Measurements from ENCODE around the gene TMEM120A. TPM values are rescaled to one million over a fixed set of nuclear protein-coding genes. Genes with fewer than 3 reads are reported as not detected.

TMEM120A gene
- total RNA-seq, 2 donors from 2014 or later, result 22.1 to 35.0 TPM

- H3K27ac ChIP-seq, result peak overlapping the region in 2 of 4 donors; percentile 28 to 48
- no peak for ATAC-seq
- no peaks in the 10 kb centered on the region for H3K27me3 ChIP-seq
- DNase-seq, result no peak
- no peaks in the 10 kb centered on the region for H3K36me3 ChIP-seq (replicated peaks in 1 of 2; ENCODE audit: insufficient read depth in 1 of 2, low read depth in 2 of 2)
- no peaks in the 10 kb centered on the region for H3K4me1 ChIP-seq
- intact Hi-C loops (cut with DNase I), result no loop called here
- WGBS, 2 donors, result 80 to 84% methylated on average over 14 of the region's 14 CpGs
- no peaks in the 10 kb centered on the region for H3K9me3 ChIP-seq
- H3K4me3 ChIP-seq, result no peak overlapping the region
- TF ChIP-seq POLR2A (IDR thresholded peaks at IDR 0.05), result no peak
- TF ChIP-seq, protein P1, sequence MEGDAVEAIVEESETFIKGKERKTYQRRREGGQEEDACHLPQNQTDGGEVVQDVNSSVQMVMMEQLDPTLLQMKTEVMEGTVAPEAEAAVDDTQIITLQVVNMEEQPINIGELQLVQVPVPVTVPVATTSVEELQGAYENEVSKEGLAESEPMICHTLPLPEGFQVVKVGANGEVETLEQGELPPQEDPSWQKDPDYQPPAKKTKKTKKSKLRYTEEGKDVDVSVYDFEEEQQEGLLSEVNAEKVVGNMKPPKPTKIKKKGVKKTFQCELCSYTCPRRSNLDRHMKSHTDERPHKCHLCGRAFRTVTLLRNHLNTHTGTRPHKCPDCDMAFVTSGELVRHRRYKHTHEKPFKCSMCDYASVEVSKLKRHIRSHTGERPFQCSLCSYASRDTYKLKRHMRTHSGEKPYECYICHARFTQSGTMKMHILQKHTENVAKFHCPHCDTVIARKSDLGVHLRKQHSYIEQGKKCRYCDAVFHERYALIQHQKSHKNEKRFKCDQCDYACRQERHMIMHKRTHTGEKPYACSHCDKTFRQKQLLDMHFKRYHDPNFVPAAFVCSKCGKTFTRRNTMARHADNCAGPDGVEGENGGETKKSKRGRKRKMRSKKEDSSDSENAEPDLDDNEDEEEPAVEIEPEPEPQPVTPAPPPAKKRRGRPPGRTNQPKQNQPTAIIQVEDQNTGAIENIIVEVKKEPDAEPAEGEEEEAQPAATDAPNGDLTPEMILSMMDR (IDR thresholded peaks at IDR 0.05), result no peak
Observed at GRCh38 chr7:75971309-75971960, 23.0 kb downstream of the TMEM120A start.

- H3K36me3 ChIP-seq (replicated peaks in 1 of 2; ENCODE audit: insufficient read depth in 1 of 2, low read depth in 2 of 2), result no peaks in the 10 kb centered on the region
- no peaks in the 10 kb centered on the region for H3K4me1 ChIP-seq
Observed at GRCh38 chr7:75969704-75970498, 24.5 kb downstream of the TMEM120A start.

GRCh38 chr7:75969182-75969581 is 25.2 kb downstream of the TMEM120A start:
- ATAC-seq, result no peak
- H3K4me1 ChIP-seq, result no peaks in the 10 kb centered on the region
- TF ChIP-seq POLR2A (IDR thresholded peaks at IDR 0.05), result no peak
- TF ChIP-seq, protein P1 (IDR thresholded peaks at IDR 0.05), result no peak

More at GRCh38 chr7:75969704-75970498, 24.5 kb downstream of the TMEM120A start:
- no peak for DNase-seq
- H3K4me3 ChIP-seq, result no peak overlapping the region
- no peak for ATAC-seq
- intact Hi-C loops (cut with DNase I), result no loop called here
- peak overlapping the region in 1 of 4 donors; percentile 32 for H3K27ac ChIP-seq
- TF ChIP-seq, protein P1 (IDR thresholded peaks at IDR 0.05), result no peak
- no peak for TF ChIP-seq POLR2A (IDR thresholded peaks at IDR 0.05)
- WGBS, 2 donors, result 91 to 94% methylated on average over 30 of the region's 30 CpGs
- no peaks in the 10 kb centered on the region for H3K9me3 ChIP-seq
- H3K27me3 ChIP-seq, result no peaks in the 10 kb centered on the region

DNA sequence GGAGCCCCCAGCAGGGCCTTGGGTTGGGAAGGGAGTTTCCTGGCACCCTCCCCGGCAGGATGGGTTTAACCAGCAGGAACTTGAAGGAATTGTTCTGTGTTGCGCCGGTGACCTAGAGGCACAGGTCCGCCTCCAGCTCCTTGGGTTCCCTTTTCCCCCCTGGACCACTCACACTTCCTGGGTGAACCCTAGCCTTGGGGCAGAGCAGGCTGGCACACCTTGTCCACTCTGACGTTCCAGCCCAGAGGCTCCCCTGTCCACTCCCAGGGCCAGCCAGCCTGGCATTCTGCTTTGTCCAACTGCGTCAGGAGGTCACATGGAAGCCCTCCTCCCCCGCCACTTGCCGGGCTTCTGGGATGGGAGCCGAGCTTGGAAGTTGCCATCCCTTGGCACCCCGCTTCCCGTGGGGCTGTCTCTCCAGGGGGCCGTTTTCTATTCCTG is 25.8 kb downstream of the TMEM120A start:
- intact Hi-C loops (cut with DNase I), result no loop called here
- Histone ChIP-seq H3K36me3 (replicated peaks in 1 of 2; ENCODE audit: insufficient read depth in 1 of 2, low read depth in 2 of 2) (no peaks in the 10 kb centered on the region), H3K4me3 (no peak overlapping the region), H3K27ac (peak overlapping the region in 2 of 4 donors; percentile 25 to 32), H3K27me3 (no peaks in the 10 kb centered on the region), H3K9me3 (no peaks in the 10 kb centered on the region), H3K4me1 (peaks cover 1% of the 10 kb centered on the region)
- no peak for DNase-seq
- 86% methylated on average over 12 of the region's 12 CpGs; no CpG with 5 or more reads in 1 of the 2 donors for WGBS, 2 donors
- no peak for ATAC-seq
- TF ChIP-seq, protein P1 (IDR thresholded peaks at IDR 0.05), result no peak
- no peak for TF ChIP-seq POLR2A (IDR thresholded peaks at IDR 0.05)

More at GRCh38 chr7:75969182-75969581, 25.2 kb downstream of the TMEM120A start:
- H3K27me3 ChIP-seq, result no peaks in the 10 kb centered on the region
- no peaks in the 10 kb centered on the region for H3K36me3 ChIP-seq (replicated peaks in 1 of 2; ENCODE audit: insufficient read depth in 1 of 2, low read depth in 2 of 2)
- intact Hi-C loops (cut with DNase I), result no loop called here
- H3K27ac ChIP-seq, result peak overlapping the region in 2 of 4 donors; percentile 25 to 32
- DNase-seq, result no peak
- 82 to 88% methylated on average over 8 to 13 of the region's 13 CpGs for WGBS, 2 donors
- no peak overlapping the region for H3K4me3 ChIP-seq
- H3K9me3 ChIP-seq, result no peaks in the 10 kb centered on the region

Measured in body of pancreas (tissue), 4 donors.